Measurements from ENCODE around the gene PCBP1.
"Not testable (repeated sequence)": the region's sequence is repeated elsewhere in the genome, so short reads cannot be mapped to it uniquely, and the experiment has no call there.

PCBP1 gene

DNA sequence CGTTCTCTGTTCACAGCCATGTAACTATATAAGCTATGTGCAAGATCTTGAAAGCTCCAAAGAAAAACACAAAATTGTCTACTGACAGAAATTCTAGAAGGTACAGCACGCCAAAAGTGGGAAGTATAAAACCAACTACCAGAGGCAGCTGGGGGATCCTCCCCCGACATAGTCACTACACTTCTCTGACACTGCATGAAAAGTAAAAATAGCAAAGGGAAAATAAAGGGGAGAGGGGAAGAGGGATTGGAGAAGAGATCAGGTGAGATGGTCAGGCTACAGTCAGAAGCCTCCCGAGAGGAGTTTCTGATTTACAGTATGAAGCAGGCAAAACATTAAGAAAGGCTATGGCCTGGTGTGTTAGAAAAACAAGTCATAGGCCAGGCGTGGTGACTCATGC is 39.8 kb upstream of the PCBP1 start:
- Histone ChIP-seq H3K36me3 (ENCODE audit: control insufficient read depth in 5 of 5, insufficient read depth in 5 of 5, low read length in 5 of 5) (peaks cover 22 to 42% (median 38%) of the 10 kb centered on the region in 5 donors), H3K4me1 (ENCODE audit: control insufficient read depth in 5 of 5, insufficient read depth in 5 of 5, low read length in 5 of 5) (peaks cover 0 to 24% (median 11%) of the 10 kb centered on the region in 5 donors), H3K9ac (ENCODE audit: low read length in 5 of 5) (peak overlapping the region in 2 of 5 donors; percentile 1 to 3), H3K9me3 (ENCODE audit: control insufficient read depth in 5 of 5, low read length in 5 of 5) (no peaks in the 10 kb centered on the region), H3K27me3 (ENCODE audit: control insufficient read depth in 5 of 5, insufficient read depth in 4 of 5, low read length in 5 of 5) (no peaks in the 10 kb centered on the region), H3K27ac (ENCODE audit: low read depth, low read length) (peak overlapping the region; percentile 54), H3K4me3 (ENCODE audit: low read depth in 1 of 5, low read length in 5 of 5) (no peak overlapping the region)

DNA sequence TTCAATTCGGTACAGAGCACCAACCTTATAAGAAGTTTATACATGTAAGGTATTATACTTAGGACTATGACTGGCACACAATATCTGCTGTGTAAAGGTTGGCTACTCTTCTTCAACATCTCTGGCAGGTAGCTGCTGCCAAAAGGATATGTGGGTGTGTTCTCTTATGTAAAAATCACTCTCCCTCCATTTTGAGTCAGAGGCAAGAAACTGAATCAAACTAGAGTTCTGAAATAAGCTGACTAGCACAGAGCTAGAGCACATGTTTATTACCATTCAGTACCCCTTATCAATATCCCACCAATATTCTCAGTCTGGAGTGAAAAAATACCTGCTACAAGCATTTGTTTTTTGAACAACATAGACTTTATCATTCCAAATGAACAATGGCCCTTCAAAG is 38.0 kb upstream of the PCBP1 start:
- H3K9ac ChIP-seq (ENCODE audit: low read length in 5 of 5): peak overlapping the region in 1 of 5 donors; percentile 32
- no peak overlapping the region for H3K27ac ChIP-seq (ENCODE audit: low read depth, low read length)
- H3K4me3 ChIP-seq (ENCODE audit: low read depth in 1 of 5, low read length in 5 of 5): no peak overlapping the region
- H3K36me3 ChIP-seq (ENCODE audit: control insufficient read depth in 5 of 5, insufficient read depth in 5 of 5, low read length in 5 of 5): peaks cover 22 to 57% (median 38%) of the 10 kb centered on the region in 5 donors
- peaks cover 0 to 20% (median 16%) of the 10 kb centered on the region in 5 donors for H3K4me1 ChIP-seq (ENCODE audit: control insufficient read depth in 5 of 5, insufficient read depth in 5 of 5, low read length in 5 of 5)
- H3K9me3 ChIP-seq (ENCODE audit: control insufficient read depth in 5 of 5, low read length in 5 of 5): no peaks in the 10 kb centered on the region
- no peaks in the 10 kb centered on the region for H3K27me3 ChIP-seq (ENCODE audit: control insufficient read depth in 5 of 5, insufficient read depth in 4 of 5, low read length in 5 of 5)

DNA sequence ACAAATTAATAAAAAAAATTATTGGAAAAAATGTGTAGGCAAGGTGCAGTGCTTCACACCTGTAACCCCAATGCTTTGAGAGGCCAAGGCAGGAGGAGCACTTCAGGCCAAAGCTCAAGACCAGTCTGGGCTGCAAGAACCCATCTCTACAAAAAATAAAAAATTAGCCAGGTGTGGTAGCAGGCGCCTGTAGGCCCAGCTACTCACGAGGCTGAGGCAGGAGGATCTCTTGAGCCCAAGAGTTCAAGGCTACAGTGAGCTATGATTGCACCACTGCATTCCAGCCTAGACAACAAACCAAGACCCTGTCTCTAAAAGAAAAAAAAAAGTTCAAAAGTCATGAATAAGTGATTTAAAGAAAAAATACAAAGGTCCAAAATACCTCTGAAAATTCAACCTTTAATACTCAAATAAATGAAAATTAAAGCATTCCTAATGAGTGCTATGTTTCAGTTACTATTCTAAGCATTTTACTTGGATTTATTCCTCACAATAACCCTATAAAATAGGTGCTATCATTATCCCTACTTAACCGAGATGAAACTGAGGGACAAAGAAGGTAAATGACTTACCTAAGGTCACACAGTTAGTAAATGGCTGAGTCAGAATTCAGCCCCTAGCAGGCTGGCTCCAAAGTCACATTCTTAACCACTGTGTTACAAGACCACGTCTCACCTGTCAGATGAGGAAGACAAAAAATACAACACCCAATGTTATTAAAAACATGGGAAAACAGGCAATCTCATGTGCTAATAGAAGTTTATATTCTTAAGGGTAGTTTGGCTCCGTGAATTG is 36.4 kb upstream of the PCBP1 start:
- no peak overlapping the region for H3K9ac ChIP-seq (ENCODE audit: low read length in 5 of 5)
- peaks cover 0 to 18% (median 15%) of the 10 kb centered on the region in 5 donors for H3K4me1 ChIP-seq (ENCODE audit: control insufficient read depth in 5 of 5, insufficient read depth in 5 of 5, low read length in 5 of 5)
- H3K9me3 ChIP-seq (ENCODE audit: control insufficient read depth in 5 of 5, low read length in 5 of 5): no peaks in the 10 kb centered on the region
- H3K4me3 ChIP-seq (ENCODE audit: low read depth in 1 of 5, low read length in 5 of 5): no peak overlapping the region
- no peaks in the 10 kb centered on the region for H3K27me3 ChIP-seq (ENCODE audit: control insufficient read depth in 5 of 5, insufficient read depth in 4 of 5, low read length in 5 of 5)
- peaks cover 24 to 65% (median 36%) of the 10 kb centered on the region in 5 donors for H3K36me3 ChIP-seq (ENCODE audit: control insufficient read depth in 5 of 5, insufficient read depth in 5 of 5, low read length in 5 of 5)
- H3K27ac ChIP-seq (ENCODE audit: low read depth, low read length): no peak overlapping the region

DNA sequence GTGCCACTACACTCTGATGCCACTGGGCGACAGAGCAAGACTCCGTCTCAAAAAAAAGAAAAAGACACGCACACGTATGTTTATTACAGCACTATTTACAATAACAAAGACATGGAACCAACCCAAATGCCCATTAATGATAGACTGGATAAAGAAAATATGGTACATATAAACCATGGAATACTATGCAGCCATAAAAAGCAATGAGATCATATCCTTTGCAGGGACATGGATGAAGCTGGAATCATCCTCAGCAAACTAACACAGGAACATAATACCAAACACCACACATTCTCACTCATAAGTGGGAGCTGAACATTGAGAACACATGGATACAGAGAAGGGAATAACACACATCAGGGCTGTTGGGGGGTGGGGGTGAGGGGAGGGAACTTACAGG is 32.0 kb upstream of the PCBP1 start:
- peaks cover 15 to 58% (median 28%) of the 10 kb centered on the region in 5 donors for H3K36me3 ChIP-seq (ENCODE audit: control insufficient read depth in 5 of 5, insufficient read depth in 5 of 5, low read length in 5 of 5)
- not testable (repeated sequence) for H3K4me3 ChIP-seq (ENCODE audit: low read depth in 1 of 5, low read length in 5 of 5); H3K9me3 ChIP-seq (ENCODE audit: control insufficient read depth in 5 of 5, low read length in 5 of 5)

DNA sequence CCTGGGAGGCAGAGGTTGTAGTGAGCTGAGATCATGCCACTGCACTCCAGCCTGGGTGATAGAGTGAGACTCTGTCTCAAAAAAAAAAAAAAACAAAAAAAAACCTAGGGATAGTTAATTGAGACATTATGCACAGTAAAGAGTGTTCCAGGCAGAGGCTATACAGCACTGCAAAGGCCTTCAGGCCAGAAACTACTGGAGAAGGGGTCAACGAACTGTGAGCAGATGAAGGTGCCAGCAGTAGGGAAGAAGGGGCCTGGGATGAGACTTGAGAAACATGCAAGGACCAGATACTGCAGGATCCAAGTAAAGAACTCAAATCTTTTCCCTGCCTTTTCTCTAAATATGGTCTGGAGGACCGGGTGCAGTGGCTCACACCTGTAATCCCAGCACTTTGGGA is 26.0 kb upstream of the PCBP1 start:
- Histone ChIP-seq H3K36me3 (ENCODE audit: control insufficient read depth in 5 of 5, insufficient read depth in 5 of 5, low read length in 5 of 5) (peaks cover 16 to 52% (median 44%) of the 10 kb centered on the region in 5 donors), H3K4me1 (ENCODE audit: control insufficient read depth in 5 of 5, insufficient read depth in 5 of 5, low read length in 5 of 5) (no peaks in the 10 kb centered on the region), H3K9ac (ENCODE audit: low read length in 5 of 5) (no peak overlapping the region), H3K9me3 (ENCODE audit: control insufficient read depth in 5 of 5, low read length in 5 of 5) (no peaks in the 10 kb centered on the region), H3K4me3 (ENCODE audit: low read depth in 1 of 5, low read length in 5 of 5) (no peak overlapping the region), H3K27ac (ENCODE audit: low read depth, low read length) (no peak overlapping the region), H3K27me3 (ENCODE audit: control insufficient read depth in 5 of 5, insufficient read depth in 4 of 5, low read length in 5 of 5) (no peaks in the 10 kb centered on the region)

More for the DNA sequence above, 32.0 kb upstream of the PCBP1 start:
- not testable (repeated sequence) for H3K4me1 ChIP-seq (ENCODE audit: control insufficient read depth in 5 of 5, insufficient read depth in 5 of 5, low read length in 5 of 5); H3K9ac ChIP-seq (ENCODE audit: low read length in 5 of 5); H3K27me3 ChIP-seq (ENCODE audit: control insufficient read depth in 5 of 5, insufficient read depth in 4 of 5, low read length in 5 of 5); H3K27ac ChIP-seq (ENCODE audit: low read depth, low read length)

DNA sequence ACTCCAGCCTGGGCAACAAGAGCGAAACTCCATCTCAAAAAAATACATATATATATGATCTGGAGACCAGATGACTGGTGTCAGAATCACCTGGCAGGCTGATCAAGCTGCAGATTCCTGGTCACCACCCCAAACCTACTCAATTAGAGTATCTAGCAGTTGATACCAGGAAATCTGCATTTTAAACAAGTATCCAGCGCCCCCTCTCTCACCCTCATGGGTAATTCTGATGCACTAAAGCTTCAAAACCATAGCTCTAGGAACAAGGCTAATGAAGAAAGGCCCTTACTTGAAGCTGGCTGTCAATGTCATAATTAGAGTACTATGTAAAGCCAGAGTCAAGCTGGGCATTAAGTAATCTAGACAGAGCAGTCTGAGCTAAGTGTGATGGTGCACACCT is 25.0 kb upstream of the PCBP1 start:
- Histone ChIP-seq H3K4me3 (ENCODE audit: low read depth in 1 of 5, low read length in 5 of 5) (no peak overlapping the region), H3K4me1 (ENCODE audit: control insufficient read depth in 5 of 5, insufficient read depth in 5 of 5, low read length in 5 of 5) (no peaks in the 10 kb centered on the region), H3K27ac (ENCODE audit: low read depth, low read length) (no peak overlapping the region), H3K36me3 (ENCODE audit: control insufficient read depth in 5 of 5, insufficient read depth in 5 of 5, low read length in 5 of 5) (peaks cover 18 to 56% (median 50%) of the 10 kb centered on the region in 5 donors), H3K9ac (ENCODE audit: low read length in 5 of 5) (no peak overlapping the region), H3K27me3 (ENCODE audit: control insufficient read depth in 5 of 5, insufficient read depth in 4 of 5, low read length in 5 of 5) (no peaks in the 10 kb centered on the region), H3K9me3 (ENCODE audit: control insufficient read depth in 5 of 5, low read length in 5 of 5) (no peaks in the 10 kb centered on the region)

DNA sequence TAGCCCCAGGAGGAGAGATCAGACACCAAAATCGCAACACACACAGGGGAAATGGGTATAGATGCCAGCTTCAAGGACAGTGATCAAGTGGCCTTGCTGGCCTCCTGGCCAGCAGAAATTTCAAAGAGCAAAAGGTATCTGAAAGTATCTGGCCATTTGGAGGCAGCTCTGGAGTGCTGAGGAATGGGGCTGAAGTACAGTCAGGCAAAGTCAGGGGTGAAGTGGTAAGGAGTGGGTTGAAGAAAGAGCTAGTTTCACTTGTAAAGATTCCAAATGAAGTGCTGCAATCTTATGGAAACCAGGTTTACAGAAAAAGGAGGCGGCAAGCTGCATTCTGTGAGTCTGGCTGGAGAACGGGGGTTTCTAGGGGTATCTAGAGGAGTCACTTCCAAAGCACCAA is 19.2 kb upstream of the PCBP1 start:
- Histone ChIP-seq H3K4me1 (ENCODE audit: control insufficient read depth in 5 of 5, insufficient read depth in 5 of 5, low read length in 5 of 5) (peaks cover 0 to 27% (median 6%) of the 10 kb centered on the region in 5 donors), H3K9ac (ENCODE audit: low read length in 5 of 5) (peak overlapping the region in 1 of 5 donors; percentile 48), H3K4me3 (ENCODE audit: low read depth in 1 of 5, low read length in 5 of 5) (no peak overlapping the region), H3K36me3 (ENCODE audit: control insufficient read depth in 5 of 5, insufficient read depth in 5 of 5, low read length in 5 of 5) (peaks cover 19 to 39% (median 28%) of the 10 kb centered on the region in 5 donors), H3K27me3 (ENCODE audit: control insufficient read depth in 5 of 5, insufficient read depth in 4 of 5, low read length in 5 of 5) (no peaks in the 10 kb centered on the region), H3K9me3 (ENCODE audit: control insufficient read depth in 5 of 5, low read length in 5 of 5) (no peaks in the 10 kb centered on the region), H3K27ac (ENCODE audit: low read depth, low read length) (peak overlapping the region; percentile 14)

DNA sequence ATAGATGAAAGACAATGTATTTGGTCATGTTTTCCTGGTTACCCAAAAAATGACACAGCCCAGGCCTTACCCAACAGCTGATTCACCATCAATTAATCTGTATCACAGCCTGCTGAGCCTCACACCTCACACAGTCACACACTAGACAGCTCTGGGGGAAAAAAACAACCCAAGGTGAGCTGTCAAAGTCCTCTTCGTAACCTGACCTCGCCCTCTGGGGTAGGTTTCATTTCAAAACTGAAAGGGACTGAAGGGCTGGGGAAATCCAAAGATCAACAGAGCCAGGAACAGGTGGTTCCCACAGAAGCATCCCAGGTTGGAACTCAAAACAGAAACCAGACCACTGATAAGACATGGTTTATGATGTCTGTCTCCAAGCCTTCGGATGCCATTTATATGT is 18.2 kb upstream of the PCBP1 start:
- Histone ChIP-seq H3K36me3 (ENCODE audit: control insufficient read depth in 5 of 5, insufficient read depth in 5 of 5, low read length in 5 of 5) (peaks cover 14 to 36% (median 25%) of the 10 kb centered on the region in 5 donors), H3K27me3 (ENCODE audit: control insufficient read depth in 5 of 5, insufficient read depth in 4 of 5, low read length in 5 of 5) (no peaks in the 10 kb centered on the region), H3K27ac (ENCODE audit: low read depth, low read length) (no peak overlapping the region), H3K4me3 (ENCODE audit: low read depth in 1 of 5, low read length in 5 of 5) (no peak overlapping the region), H3K4me1 (ENCODE audit: control insufficient read depth in 5 of 5, insufficient read depth in 5 of 5, low read length in 5 of 5) (peaks cover 0 to 27% (median 6%) of the 10 kb centered on the region in 5 donors), H3K9me3 (ENCODE audit: control insufficient read depth in 5 of 5, low read length in 5 of 5) (no peaks in the 10 kb centered on the region), H3K9ac (ENCODE audit: low read length in 5 of 5) (no peak overlapping the region)

DNA sequence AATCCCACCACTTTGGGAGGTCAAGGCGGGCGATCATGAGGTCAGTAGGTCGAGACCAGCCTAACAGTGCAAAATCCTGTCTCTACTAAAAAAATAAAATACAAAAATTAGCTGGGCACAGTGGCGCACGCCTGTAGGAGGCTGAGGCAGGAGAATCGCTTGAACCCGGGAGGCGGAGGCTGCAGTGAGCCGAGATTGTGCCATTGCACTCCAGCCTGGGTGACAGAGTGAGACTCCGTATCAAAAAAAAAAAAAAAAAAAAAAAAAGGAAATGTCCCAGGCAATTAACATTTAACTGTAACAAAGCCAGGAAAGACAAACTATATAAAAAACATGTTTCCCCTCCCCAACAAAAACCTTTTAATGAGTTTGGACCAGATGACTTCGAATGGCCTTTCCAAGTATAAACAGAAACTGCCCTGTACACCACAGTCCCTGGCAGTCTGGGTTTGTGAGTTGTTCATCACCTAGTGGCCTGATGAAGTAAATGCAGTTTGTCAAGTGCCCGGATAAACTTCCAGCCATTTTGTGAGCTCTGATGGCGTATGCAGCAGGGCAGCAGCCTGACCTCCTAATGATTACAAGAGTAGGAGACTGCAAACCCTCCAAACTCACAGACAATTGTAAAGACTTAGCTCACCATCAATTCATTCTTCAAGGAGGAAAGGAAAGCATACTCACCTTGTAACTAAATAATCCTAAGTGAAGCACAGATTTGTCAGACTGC is 16.6 kb upstream of the PCBP1 start:
- Histone ChIP-seq H3K4me1 (ENCODE audit: control insufficient read depth in 5 of 5, insufficient read depth in 5 of 5, low read length in 5 of 5) (peaks cover 0 to 27% (median 6%) of the 10 kb centered on the region in 5 donors), H3K27me3 (ENCODE audit: control insufficient read depth in 5 of 5, insufficient read depth in 4 of 5, low read length in 5 of 5) (no peaks in the 10 kb centered on the region), H3K27ac (ENCODE audit: low read depth, low read length) (peak overlapping the region; percentile 48), H3K9ac (ENCODE audit: low read length in 5 of 5) (peak overlapping the region in 4 of 5 donors; percentile 5 to 46 (median 12)), H3K9me3 (ENCODE audit: control insufficient read depth in 5 of 5, low read length in 5 of 5) (no peaks in the 10 kb centered on the region), H3K4me3 (ENCODE audit: low read depth in 1 of 5, low read length in 5 of 5) (peak overlapping the region in 2 of 5 donors; percentile 8 to 37), H3K36me3 (ENCODE audit: control insufficient read depth in 5 of 5, insufficient read depth in 5 of 5, low read length in 5 of 5) (peaks cover 10 to 36% (median 23%) of the 10 kb centered on the region in 5 donors)

DNA sequence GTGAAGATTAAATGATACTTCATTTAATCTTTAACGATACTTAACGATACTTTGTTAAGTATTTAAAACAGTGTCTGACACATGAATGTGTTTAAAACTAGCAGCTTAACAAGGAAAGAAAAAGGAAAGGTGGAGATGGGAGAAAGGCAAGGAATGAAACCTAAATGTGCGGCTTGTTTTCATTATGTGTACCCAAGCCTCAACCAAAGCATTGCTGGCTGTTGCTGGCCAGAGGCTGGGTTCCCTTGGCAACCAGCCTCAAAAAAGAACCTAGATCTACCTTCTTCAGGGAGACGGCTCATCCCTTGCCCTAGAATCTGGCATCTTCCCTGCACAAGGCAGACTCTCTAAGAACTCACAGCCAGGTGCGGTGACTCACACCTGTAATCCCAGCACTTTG is 13.8 kb upstream of the PCBP1 start:
- no peak overlapping the region for H3K4me3 ChIP-seq (ENCODE audit: low read depth in 1 of 5, low read length in 5 of 5)
- H3K36me3 ChIP-seq (ENCODE audit: control insufficient read depth in 5 of 5, insufficient read depth in 5 of 5, low read length in 5 of 5): peaks cover 21 to 41% (median 31%) of the 10 kb centered on the region in 5 donors
- H3K9me3 ChIP-seq (ENCODE audit: control insufficient read depth in 5 of 5, low read length in 5 of 5): no peaks in the 10 kb centered on the region
- H3K27ac ChIP-seq (ENCODE audit: low read depth, low read length): no peak overlapping the region
- no peaks in the 10 kb centered on the region for H3K27me3 ChIP-seq (ENCODE audit: control insufficient read depth in 5 of 5, insufficient read depth in 4 of 5, low read length in 5 of 5)
- H3K4me1 ChIP-seq (ENCODE audit: control insufficient read depth in 5 of 5, insufficient read depth in 5 of 5, low read length in 5 of 5): peaks cover 0 to 27% (median 12%) of the 10 kb centered on the region in 5 donors
- H3K9ac ChIP-seq (ENCODE audit: low read length in 5 of 5): no peak overlapping the region
